GM13977 (cell line): ENCODE results near the gene CARF.
"Not testable (repeated sequence)": the region's sequence is repeated elsewhere in the genome, so short reads cannot be mapped to it uniquely, and the experiment has no call there.

ENCODE experiments used
- DNase-seq: peaks from one replicate; pipeline ENCODE4 v3.0.0; 2012; ENCODE audit warnings: low spot score
- in situ Hi-C: fragments of 300-500 bp; cut with MboI; formaldehyde crosslinking; loops from one replicate; pipeline ENCODE4 v1.12.0; 2022; ENCODE audit warnings: low sequenced_read_pairs, low pct_unique_long_range_greater_than_20kb, mixed read lengths, inconsistent platforms; ENCODE audit not compliant: unreplicated experiment
- TF ChIP-seq, protein P1 (sequence below): IDR thresholded peaks from 2 replicates; pipeline ENCODE4 v1.5.1; 2012; ENCODE audit warnings: mild to moderate bottlenecking, control low read depth; ENCODE audit not compliant: insufficient read depth; ENCODE audit errors: extremely low read depth, missing control alignments

Gene CARF

DNA sequence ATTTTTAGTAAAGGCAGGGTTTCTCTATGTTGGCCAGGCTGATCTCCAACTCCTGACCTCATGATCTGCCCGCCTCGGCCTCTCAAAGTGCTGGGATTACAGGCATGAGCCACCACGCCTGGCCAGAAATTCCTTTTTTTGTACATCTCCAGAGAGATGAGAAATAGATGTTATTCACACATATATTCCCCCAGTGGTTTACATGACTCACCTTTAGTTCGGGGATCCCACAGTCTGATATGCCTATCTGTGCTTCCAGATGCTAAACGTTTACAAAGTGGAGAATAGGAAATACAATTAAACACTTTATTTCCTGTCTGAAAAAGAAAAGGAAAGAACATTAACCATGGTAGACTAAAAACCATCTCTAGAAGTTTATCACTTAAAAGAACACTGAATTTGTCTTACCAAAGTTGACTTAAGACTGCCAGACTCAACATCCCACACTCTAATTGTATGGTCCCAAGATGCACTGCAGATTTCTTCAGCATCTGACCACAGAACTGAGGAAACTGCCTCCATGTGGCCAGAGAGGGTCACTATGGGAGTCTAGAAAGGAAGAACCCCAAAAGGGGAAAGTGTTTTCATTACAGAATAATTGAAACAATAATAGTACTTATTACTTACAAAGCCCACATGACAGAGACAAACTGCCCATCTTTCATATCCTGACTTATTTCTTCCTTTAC, 27.9 kb upstream of the CARF start:
- DNase-seq, result no peak

DNA sequence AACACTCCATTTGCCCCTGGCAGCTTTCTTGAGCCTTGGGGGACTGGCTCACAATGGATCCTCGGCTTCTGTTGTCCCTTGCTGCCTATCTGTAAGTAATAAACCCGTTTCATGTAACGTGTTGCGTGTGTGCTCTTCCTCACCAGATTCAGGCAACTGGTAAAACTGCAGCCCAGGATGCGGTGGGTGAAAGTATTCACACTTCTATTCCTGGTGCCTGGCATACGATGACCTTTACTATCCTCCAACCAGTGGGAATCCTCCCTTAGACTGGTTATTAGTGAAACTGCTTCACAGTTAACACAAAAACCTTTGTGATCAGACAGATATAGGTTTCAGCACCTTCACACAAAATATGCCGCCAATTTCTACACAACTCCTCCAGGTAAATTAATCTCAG, 26.9 kb upstream of the CARF start:
- DNase-seq, result no peak
- TF ChIP-seq, protein P1, sequence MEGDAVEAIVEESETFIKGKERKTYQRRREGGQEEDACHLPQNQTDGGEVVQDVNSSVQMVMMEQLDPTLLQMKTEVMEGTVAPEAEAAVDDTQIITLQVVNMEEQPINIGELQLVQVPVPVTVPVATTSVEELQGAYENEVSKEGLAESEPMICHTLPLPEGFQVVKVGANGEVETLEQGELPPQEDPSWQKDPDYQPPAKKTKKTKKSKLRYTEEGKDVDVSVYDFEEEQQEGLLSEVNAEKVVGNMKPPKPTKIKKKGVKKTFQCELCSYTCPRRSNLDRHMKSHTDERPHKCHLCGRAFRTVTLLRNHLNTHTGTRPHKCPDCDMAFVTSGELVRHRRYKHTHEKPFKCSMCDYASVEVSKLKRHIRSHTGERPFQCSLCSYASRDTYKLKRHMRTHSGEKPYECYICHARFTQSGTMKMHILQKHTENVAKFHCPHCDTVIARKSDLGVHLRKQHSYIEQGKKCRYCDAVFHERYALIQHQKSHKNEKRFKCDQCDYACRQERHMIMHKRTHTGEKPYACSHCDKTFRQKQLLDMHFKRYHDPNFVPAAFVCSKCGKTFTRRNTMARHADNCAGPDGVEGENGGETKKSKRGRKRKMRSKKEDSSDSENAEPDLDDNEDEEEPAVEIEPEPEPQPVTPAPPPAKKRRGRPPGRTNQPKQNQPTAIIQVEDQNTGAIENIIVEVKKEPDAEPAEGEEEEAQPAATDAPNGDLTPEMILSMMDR, result no peak
- in situ Hi-C loops, result no loop called here

More for the DNA sequence above, 27.9 kb upstream of the CARF start:
- TF ChIP-seq, protein P1, result no peak
- in situ Hi-C loops, result no loop called here

DNA sequence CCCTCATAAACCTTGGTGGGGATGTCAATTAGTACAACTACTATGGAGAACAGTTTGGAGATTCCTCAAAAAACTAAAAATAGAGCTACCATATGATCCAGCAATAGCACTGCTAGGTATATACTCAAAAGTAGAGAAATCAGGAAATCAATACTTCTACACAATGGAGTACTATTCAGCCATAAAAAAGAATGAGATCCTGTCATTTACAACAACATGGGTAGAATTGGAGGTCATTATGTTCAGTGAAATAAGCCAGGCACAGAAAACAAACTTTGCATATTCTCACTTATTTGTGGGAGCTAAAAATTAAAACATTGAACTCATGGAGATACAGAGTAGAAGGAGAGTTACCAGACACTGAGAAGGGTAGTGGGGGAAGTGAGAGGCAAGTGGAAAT, 6.6 kb upstream of the CARF start:
- DNase-seq, in situ Hi-C loops: not testable (repeated sequence)

DNA sequence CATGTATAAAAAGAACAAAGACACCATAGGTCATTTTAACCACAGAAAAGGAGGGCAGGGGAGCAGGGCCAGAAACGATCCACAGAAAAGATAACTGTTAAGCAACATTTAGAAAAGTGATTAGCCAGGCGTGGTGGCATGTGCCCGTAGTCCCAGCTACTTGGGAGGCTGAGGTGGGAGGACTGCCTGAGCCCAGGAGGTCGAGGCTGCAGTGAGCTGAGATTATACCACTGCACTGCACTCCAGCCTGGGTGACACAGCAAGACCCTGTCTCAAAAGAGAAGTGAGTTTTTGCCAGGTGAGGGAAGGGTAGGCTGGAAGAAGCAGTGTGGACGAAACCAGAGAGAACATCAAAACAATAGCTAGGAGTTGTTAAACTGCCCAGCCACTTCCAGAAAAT, 3.9 kb upstream of the CARF start:
- TF ChIP-seq, protein P1, result no peak
- no peak for DNase-seq
- in situ Hi-C loops, result no loop called here

DNA sequence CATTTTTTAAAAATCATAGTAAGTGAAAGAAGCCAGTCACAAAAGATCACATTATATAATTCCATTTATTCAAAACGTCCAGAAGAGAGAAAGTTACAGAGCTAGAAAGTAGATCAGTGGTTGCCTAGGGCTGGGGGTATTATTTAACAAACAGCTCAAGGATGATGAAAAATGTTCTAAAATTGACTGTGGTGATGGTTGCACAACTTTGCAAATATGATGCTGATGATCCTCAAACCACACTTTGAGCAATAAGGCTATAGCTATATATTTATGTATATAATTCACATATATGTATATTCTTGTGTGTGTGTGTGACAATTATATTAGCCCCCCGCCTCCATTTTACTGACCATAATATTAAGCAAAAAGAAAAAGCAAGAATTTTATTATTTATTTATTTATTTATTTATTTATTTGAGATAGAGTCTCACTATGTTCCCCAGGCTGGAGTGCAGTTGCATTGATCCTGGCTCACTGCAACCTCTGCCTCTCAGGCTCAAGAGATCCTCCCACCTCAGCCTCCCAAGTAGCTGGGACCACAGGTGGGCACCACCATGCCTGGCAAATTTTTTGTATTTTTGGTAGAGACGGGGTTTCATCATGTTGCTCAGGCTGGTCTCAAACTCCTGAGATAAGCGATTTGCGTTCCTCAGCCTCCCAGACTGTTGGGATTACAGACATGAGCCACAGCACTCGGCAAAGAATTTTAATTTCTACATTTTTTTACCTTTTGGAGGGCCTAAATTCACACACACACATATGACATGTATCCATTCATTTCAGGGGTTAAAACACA, 2.5 kb upstream of the CARF start:
- no peak for DNase-seq
- in situ Hi-C loops, result no loop called here
- TF ChIP-seq, protein P1, result no peak

DNA sequence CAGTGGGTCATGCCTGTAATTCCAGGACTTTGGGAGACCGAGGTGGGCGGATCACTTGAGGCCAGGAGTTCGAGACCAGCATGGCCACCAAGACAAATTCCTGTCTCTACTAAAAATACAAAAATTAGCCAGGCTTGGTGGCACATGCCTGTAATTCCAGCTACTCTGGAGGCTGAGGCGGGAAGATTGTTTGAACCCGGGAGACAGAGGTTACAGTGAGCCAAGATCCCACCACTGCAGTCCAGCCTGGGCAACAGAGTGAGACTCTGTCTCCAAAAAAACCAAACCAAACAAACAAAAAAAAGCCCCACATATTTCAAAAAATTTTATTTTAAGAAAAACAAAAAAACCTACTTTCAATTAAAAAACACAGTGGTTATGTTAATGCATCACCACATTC, 1.8 kb upstream of the CARF start:
- in situ Hi-C loops, DNase-seq: not testable (repeated sequence)

DNA sequence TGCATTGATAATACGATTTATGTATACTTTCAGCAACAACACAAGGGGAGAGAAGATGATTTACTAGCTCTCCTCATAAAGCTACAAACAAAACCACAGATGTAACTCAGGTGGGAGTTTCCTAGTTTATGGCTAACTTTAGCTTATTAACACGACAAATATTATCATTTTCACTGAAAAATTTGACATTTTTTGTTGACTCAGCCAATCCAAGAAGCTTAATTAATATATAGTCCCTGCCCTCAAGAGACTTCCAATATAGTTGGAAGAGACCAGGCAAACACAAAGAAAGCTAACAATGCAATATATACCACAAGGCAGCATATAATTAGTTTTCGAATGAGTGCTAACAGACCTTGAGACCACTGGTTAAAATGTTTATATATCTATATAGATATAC, 1.4 kb upstream of the CARF start:
- TF ChIP-seq, protein P1, result no peak
- no peak for DNase-seq
- in situ Hi-C loops, result no loop called here

DNA sequence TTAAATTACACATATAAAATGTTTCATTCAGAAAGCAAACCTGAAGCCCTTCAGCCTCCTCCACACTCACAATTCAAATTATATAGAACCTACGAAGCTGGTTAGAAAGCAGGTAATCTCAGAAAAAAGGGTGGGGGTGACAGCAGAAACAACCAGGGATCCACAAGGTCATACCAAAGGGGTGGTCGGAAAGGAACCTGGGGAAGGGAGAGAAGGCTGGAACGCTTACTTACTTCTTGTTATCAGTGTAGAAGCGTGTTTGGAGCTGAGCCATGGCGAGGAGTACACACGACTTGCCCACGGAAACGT, 918 bp upstream of the CARF start:
- in situ Hi-C loops, result no loop called here
- TF ChIP-seq, protein P1, result no peak

DNA sequence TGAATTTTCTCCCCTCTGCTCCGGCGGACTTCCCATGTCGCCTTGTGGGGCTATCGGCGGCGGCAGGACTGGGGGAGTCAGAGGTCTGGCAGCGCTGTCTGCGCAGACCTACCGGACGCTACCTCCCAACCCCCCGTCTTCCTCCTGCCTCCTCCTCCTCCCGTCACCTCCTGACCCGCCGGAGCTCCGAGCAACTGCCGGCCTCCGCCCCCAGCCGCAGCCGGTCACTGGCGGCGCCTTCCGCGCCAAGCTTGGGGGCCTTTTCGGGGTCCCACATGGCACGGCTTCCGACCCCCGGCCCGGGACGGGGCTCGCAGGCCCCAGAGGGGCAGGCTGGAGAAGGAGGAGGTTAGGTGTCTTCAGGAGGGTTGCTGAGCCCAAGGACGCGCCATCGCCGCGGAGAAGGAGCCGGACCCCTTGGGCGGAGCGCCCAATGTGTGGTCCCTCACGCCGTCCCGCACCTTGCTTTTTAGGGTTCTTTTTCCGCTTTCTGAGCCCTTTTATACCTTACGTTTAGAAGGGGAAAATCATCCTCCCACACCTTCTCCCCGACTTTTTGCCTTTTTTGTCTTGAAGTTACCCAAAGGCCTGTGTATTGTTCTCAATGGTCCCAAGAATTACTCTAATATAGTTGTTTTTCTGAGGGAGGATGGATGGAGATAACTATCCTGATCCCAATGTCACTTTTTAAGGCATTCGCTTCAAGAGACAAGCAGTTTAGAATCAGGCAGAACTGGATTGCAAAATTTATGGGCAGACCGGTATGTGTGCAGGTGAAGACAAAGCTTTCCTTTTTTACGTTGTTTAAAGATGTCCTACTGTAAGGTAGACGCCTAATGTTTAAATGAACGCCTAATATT, 497 bp downstream of the CARF start:
- DNase-seq, in situ Hi-C loops: not testable (repeated sequence)

More for the DNA sequence above, 918 bp upstream of the CARF start:
- no peak for DNase-seq
